Hematopoietic multipotent progenitor cell treated with erythropoietin and hydrocortisone succinate and interleukin-3 and kit ligand, for 15 days (in vitro differentiated cells): Measurements from ENCODE around the gene OTOF.
"Not testable (repeated sequence)": the region's sequence is repeated elsewhere in the genome, so short reads cannot be mapped to it uniquely, and the experiment has no call there.

Experiments
- DNase-seq: peaks from one replicate; pipeline ENCODE4 v3.0.0-alpha.2; 2015; ENCODE audit warnings: low spot score

OTOF gene

GRCh38 chr2:26479789-26480565 lies 2.1 kb upstream of the OTOF start:
- no peak for DNase-seq

GRCh38 chr2:26479131-26479788 lies 1.3 kb upstream of the OTOF start:
- DNase-seq: no peak

- no peak for DNase-seq
Observed at GRCh38 chr2:26478366-26478765, 442 bp upstream of the OTOF start.

- DNase-seq: no peak
Observed at GRCh38 chr2:26477126-26477910, 606 bp downstream of the OTOF start.

- DNase-seq: no peak
Observed at GRCh38 chr2:26475832-26476501, 2.0 kb downstream of the OTOF start.

GRCh38 chr2:26475037-26475436 lies 2.9 kb downstream of the OTOF start:
- no peak for DNase-seq

GRCh38 chr2:26474261-26474785 lies 3.6 kb downstream of the OTOF start:
- no peak for DNase-seq

- no peak for DNase-seq
Observed at GRCh38 chr2:26473796-26474195, 4.1 kb downstream of the OTOF start.

- DNase-seq: no peak
Observed at GRCh38 chr2:26472821-26473655, 4.9 kb downstream of the OTOF start.

- no peak for DNase-seq
Observed at GRCh38 chr2:26471766-26472706, 5.9 kb downstream of the OTOF start.

- DNase-seq: no peak
Observed at GRCh38 chr2:26471289-26471688, 6.6 kb downstream of the OTOF start.

- no peak for DNase-seq
Observed at GRCh38 chr2:26470601-26471260, 7.2 kb downstream of the OTOF start.

GRCh38 chr2:26469955-26470354 lies 8.0 kb downstream of the OTOF start:
- no peak for DNase-seq

GRCh38 chr2:26469092-26469710 lies 8.7 kb downstream of the OTOF start:
- peak; percentile 75 for DNase-seq

GRCh38 chr2:26468544-26468943 lies 9.4 kb downstream of the OTOF start:
- DNase-seq: not testable (repeated sequence)

- DNase-seq: no peak
Observed at GRCh38 chr2:26466662-26467310, 11.1 kb downstream of the OTOF start.

GRCh38 chr2:26465981-26466471 lies 11.9 kb downstream of the OTOF start:
- no peak for DNase-seq

GRCh38 chr2:26465266-26465925 lies 12.5 kb downstream of the OTOF start:
- no peak for DNase-seq
